ENCODE results near the gene HACL1.

The HACL1 gene

DNA sequence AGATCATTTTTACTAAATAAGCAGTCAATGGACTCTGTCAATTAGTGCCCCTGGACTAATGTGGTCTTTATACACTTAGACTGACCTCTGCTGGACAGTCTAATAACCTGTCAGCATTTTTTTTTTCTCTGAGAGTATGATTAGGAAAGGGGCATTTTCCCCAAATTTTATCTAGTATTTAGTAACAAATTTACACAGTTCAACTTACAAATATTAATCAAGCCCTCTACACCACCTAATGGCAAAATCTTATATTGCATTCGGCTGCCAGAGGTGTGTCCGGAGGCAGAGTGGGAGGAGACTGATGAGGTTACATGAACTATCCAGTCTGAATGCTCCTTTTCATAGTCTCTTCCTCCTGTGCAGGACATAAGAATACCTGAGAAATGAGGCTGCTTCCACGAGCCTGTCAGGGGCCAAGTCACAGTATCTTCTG is 43.8 kb downstream of the HACL1 start:
- H3K4me3 ChIP-seq (ENCODE audit: insufficient read length, low read depth): no peak overlapping the region
- no peaks in the 10 kb centered on the region for H3K27me3 ChIP-seq (ENCODE audit: insufficient read depth, insufficient read length)

GRCh38 chr3:15556512-15556911 is 44.9 kb downstream of the HACL1 start:
- Histone ChIP-seq H3K36me3 (ENCODE audit: insufficient read depth, insufficient read length, low read length) (peaks cover 29% of the 10 kb centered on the region), H3K27me3 (ENCODE audit: insufficient read depth, insufficient read length) (no peaks in the 10 kb centered on the region), H3K4me3 (ENCODE audit: insufficient read length, low read depth) (no peak overlapping the region), H3K9me3 (ENCODE audit: insufficient read depth, low read length) (no peaks in the 10 kb centered on the region), H3K9ac (ENCODE audit: insufficient read length, low read depth) (no peak overlapping the region), H3K4me1 (ENCODE audit: insufficient read depth, insufficient read length) (peaks cover 2% of the 10 kb centered on the region)
- no peak for DNase-seq (ENCODE audit: low read depth, low spot score)
- TF ChIP-seq ZNF274 (IDR thresholded peaks at IDR 0.05; ENCODE audit: low read depth, low read length): no peak
- no peak for TF ChIP-seq YY1 (IDR thresholded peaks at IDR 0.05; ENCODE audit: insufficient read depth, insufficient read length)
- TF ChIP-seq SUZ12 (IDR thresholded peaks at IDR 0.05; ENCODE audit: extremely low read depth, insufficient read depth, insufficient read length): no peak

More for the DNA sequence above, 43.8 kb downstream of the HACL1 start:
- Histone ChIP-seq H3K9ac (ENCODE audit: insufficient read length, low read depth) (no peak overlapping the region), H3K4me1 (ENCODE audit: insufficient read depth, insufficient read length) (peaks cover 2% of the 10 kb centered on the region), H3K9me3 (ENCODE audit: insufficient read depth, low read length) (no peaks in the 10 kb centered on the region), H3K36me3 (ENCODE audit: insufficient read depth, insufficient read length, low read length) (peaks cover 32% of the 10 kb centered on the region)
- TF ChIP-seq YY1 (IDR thresholded peaks at IDR 0.05; ENCODE audit: insufficient read depth, insufficient read length) (no peak), ZNF274 (IDR thresholded peaks at IDR 0.05; ENCODE audit: low read depth, low read length) (no peak), SUZ12 (IDR thresholded peaks at IDR 0.05; ENCODE audit: extremely low read depth, insufficient read depth, insufficient read length) (no peak)
- peak; percentile 16 for DNase-seq (ENCODE audit: low read depth, low spot score)

DNA sequence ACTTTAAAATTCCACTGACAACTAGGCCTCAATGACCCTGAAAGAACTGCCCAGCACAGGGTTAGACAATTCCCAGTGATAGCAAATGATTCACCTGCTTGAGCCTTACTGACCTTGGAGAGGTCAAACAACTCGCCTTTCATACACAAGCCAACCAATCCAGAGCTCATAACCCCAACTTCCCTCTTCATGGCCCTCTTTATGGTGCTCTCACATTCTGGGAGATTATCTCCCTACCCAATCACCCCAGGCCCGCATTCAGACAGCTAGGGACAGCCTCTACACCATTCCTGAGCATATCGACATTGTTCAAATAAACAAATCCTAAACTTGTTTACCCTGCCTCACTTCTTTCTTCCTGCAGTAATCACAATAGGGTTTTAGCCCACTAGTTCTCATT is 47.6 kb downstream of the HACL1 start:
- Histone ChIP-seq H3K9me3 (ENCODE audit: insufficient read depth, low read length) (no peaks in the 10 kb centered on the region), H3K4me1 (ENCODE audit: insufficient read depth, insufficient read length) (peaks cover 2% of the 10 kb centered on the region), H3K4me3 (ENCODE audit: insufficient read length, low read depth) (no peak overlapping the region), H3K27me3 (ENCODE audit: insufficient read depth, insufficient read length) (no peaks in the 10 kb centered on the region), H3K9ac (ENCODE audit: insufficient read length, low read depth) (no peak overlapping the region), H3K36me3 (ENCODE audit: insufficient read depth, insufficient read length, low read length) (peaks cover 17% of the 10 kb centered on the region)
- no peak for DNase-seq (ENCODE audit: low read depth, low spot score)
- TF ChIP-seq ZNF274 (IDR thresholded peaks at IDR 0.05; ENCODE audit: low read depth, low read length): no peak
- no peak for TF ChIP-seq SUZ12 (IDR thresholded peaks at IDR 0.05; ENCODE audit: extremely low read depth, insufficient read depth, insufficient read length)
- TF ChIP-seq YY1 (IDR thresholded peaks at IDR 0.05; ENCODE audit: insufficient read depth, insufficient read length): no peak

GRCh38 chr3:15551902-15552301 is 49.5 kb downstream of the HACL1 start:
- H3K9ac ChIP-seq (ENCODE audit: insufficient read length, low read depth): no peak overlapping the region
- TF ChIP-seq ZNF274 (IDR thresholded peaks at IDR 0.05; ENCODE audit: low read depth, low read length) (no peak), SUZ12 (IDR thresholded peaks at IDR 0.05; ENCODE audit: extremely low read depth, insufficient read depth, insufficient read length) (no peak), YY1 (IDR thresholded peaks at IDR 0.05; ENCODE audit: insufficient read depth, insufficient read length) (no peak)
- no peaks in the 10 kb centered on the region; the same call in 1 of the 2 replicates for H3K9me3 ChIP-seq (ENCODE audit: insufficient read depth, low read length)
- DNase-seq (ENCODE audit: low read depth, low spot score): no peak
- no peaks in the 10 kb centered on the region for H3K27me3 ChIP-seq (ENCODE audit: insufficient read depth, insufficient read length)
- H3K4me1 ChIP-seq (ENCODE audit: insufficient read depth, insufficient read length): peaks cover 2% of the 10 kb centered on the region
- peaks cover 13% of the 10 kb centered on the region for H3K36me3 ChIP-seq (ENCODE audit: insufficient read depth, insufficient read length, low read length)
- no peak overlapping the region for H3K4me3 ChIP-seq (ENCODE audit: insufficient read length, low read depth)

- peaks cover 2% of the 10 kb centered on the region for H3K4me1 ChIP-seq (ENCODE audit: insufficient read depth, insufficient read length)
- H3K36me3 ChIP-seq (ENCODE audit: insufficient read depth, insufficient read length, low read length): peaks cover 6% of the 10 kb centered on the region
Observed at GRCh38 chr3:15549846-15550245, 51.5 kb downstream of the HACL1 start.

DNA sequence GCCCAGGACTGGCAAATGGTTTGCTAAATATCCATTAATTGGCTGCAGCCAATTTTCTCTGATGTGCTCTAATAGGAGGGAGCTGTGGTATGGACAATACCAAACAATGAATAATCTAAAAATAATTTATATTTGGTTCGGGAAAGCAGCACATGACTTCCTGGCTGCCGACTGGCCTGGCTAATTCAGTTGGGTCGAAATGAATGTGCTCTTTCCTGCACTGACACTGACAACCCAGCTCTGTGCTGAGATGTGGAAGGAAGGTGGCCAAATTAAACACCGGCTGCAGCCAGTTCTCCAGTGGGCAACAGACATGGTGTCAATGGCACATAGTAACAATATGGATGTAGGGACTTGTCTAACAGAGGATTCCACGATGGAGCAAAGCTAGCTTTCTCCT is 58.8 kb downstream of the HACL1 start:
- H3K9me3 ChIP-seq (ENCODE audit: insufficient read depth, low read length): no peaks in the 10 kb centered on the region; the same call in 1 of the 2 replicates
- H3K9ac ChIP-seq (ENCODE audit: insufficient read length, low read depth): no peak overlapping the region
- no peaks in the 10 kb centered on the region for H3K27me3 ChIP-seq (ENCODE audit: insufficient read depth, insufficient read length)
- H3K4me3 ChIP-seq (ENCODE audit: insufficient read length, low read depth): no peak overlapping the region
- no peaks in the 10 kb centered on the region for H3K4me1 ChIP-seq (ENCODE audit: insufficient read depth, insufficient read length)
- no peak for TF ChIP-seq YY1 (IDR thresholded peaks at IDR 0.05; ENCODE audit: insufficient read depth, insufficient read length)
- no peak for TF ChIP-seq SUZ12 (IDR thresholded peaks at IDR 0.05; ENCODE audit: extremely low read depth, insufficient read depth, insufficient read length)
- no peak for TF ChIP-seq ZNF274 (IDR thresholded peaks at IDR 0.05; ENCODE audit: low read depth, low read length)
- H3K36me3 ChIP-seq (ENCODE audit: insufficient read depth, insufficient read length, low read length): no peaks in the 10 kb centered on the region
- no peak for DNase-seq (ENCODE audit: low read depth, low spot score)

More at GRCh38 chr3:15549846-15550245, 51.5 kb downstream of the HACL1 start:
- no peak overlapping the region for H3K4me3 ChIP-seq (ENCODE audit: insufficient read length, low read depth)
- TF ChIP-seq ZNF274 (IDR thresholded peaks at IDR 0.05; ENCODE audit: low read depth, low read length) (no peak), YY1 (IDR thresholded peaks at IDR 0.05; ENCODE audit: insufficient read depth, insufficient read length) (no peak), SUZ12 (IDR thresholded peaks at IDR 0.05; ENCODE audit: extremely low read depth, insufficient read depth, insufficient read length) (no peak)
- H3K27me3 ChIP-seq (ENCODE audit: insufficient read depth, insufficient read length): no peaks in the 10 kb centered on the region
- H3K9me3 ChIP-seq (ENCODE audit: insufficient read depth, low read length): no peaks in the 10 kb centered on the region; the same call in 1 of the 2 replicates
- DNase-seq (ENCODE audit: low read depth, low spot score): no peak
- H3K9ac ChIP-seq (ENCODE audit: insufficient read length, low read depth): no peak overlapping the region

- Histone ChIP-seq H3K9ac (ENCODE audit: insufficient read length, low read depth) (no peak overlapping the region), H3K4me3 (ENCODE audit: insufficient read length, low read depth) (no peak overlapping the region), H3K36me3 (ENCODE audit: insufficient read depth, insufficient read length, low read length) (no peaks in the 10 kb centered on the region), H3K4me1 (ENCODE audit: insufficient read depth, insufficient read length) (no peaks in the 10 kb centered on the region), H3K27me3 (ENCODE audit: insufficient read depth, insufficient read length) (no peaks in the 10 kb centered on the region), H3K9me3 (ENCODE audit: insufficient read depth, low read length) (no peaks in the 10 kb centered on the region)
- TF ChIP-seq ZNF274 (IDR thresholded peaks at IDR 0.05; ENCODE audit: low read depth, low read length): no peak
- TF ChIP-seq YY1 (IDR thresholded peaks at IDR 0.05; ENCODE audit: insufficient read depth, insufficient read length): no peak
- no peak for TF ChIP-seq SUZ12 (IDR thresholded peaks at IDR 0.05; ENCODE audit: extremely low read depth, insufficient read depth, insufficient read length)
- no peak for DNase-seq (ENCODE audit: low read depth, low spot score)
Observed at GRCh38 chr3:15541371-15541770, 60.0 kb downstream of the HACL1 start.

Measured in NT2/D1 (cell line).